Astrocyte of the cerebellum (primary cell): ENCODE results near the gene SNED1.

Experiments
- DNase-seq: peaks from one replicate; pipeline ENCODE4 v3.0.0-alpha.2; 2011; ENCODE audit warnings: low read depth
- H3K4me3 ChIP-seq: 2 replicates; pipeline ENCODE4 v1.5.1; 2011; ENCODE audit warnings: mild to moderate bottlenecking, low read depth, low read length, moderate library complexity
- CTCF ChIP-seq: IDR thresholded peaks from 2 replicates; pipeline ENCODE4 v1.5.1; 2012; ENCODE audit warnings: low read length, low read depth, moderate library complexity, mild to moderate bottlenecking; ENCODE audit errors: missing control alignments
- in situ Hi-C: cut with HindIII; loops from 2 replicates; pipeline ENCODE4 v1.10.0; 2017; ENCODE audit warnings: low sequenced_read_pairs

Gene SNED1

GRCh38 chr2:241050624-241051577 is 52.5 kb downstream of the SNED1 start:
- no peak overlapping the region for H3K4me3 ChIP-seq
- in situ Hi-C loops, result no loop called here
- DNase-seq, result no peak
- no peak for TF ChIP-seq CTCF

GRCh38 chr2:241051578-241052487 is 53.4 kb downstream of the SNED1 start:
- in situ Hi-C loops, result no loop called here
- no peak for DNase-seq
- no peak overlapping the region for H3K4me3 ChIP-seq
- TF ChIP-seq CTCF, result no peak

- no peak for DNase-seq
- in situ Hi-C loops, result no loop called here
- no peak for TF ChIP-seq CTCF
- no peak overlapping the region for H3K4me3 ChIP-seq
These were observed 54.4 kb downstream of the SNED1 start for GRCh38 chr2:241052677-241053360.

GRCh38 chr2:241053576-241054251 is 55.3 kb downstream of the SNED1 start:
- no peak for DNase-seq
- H3K4me3 ChIP-seq, result no peak overlapping the region
- in situ Hi-C loops, result no loop called here
- no peak for TF ChIP-seq CTCF

GRCh38 chr2:241061275-241061674 is 62.9 kb downstream of the SNED1 start:
- in situ Hi-C loops, result no loop called here
- H3K4me3 ChIP-seq, result no peak overlapping the region
- peak; percentile 26 for DNase-seq
- no peak for TF ChIP-seq CTCF
